ENCODE data around the gene PROCA1. TPM values are rescaled to one million over a fixed set of nuclear protein-coding genes. Genes with fewer than 3 reads are reported as not detected.
"Not testable (repeated sequence)": the region's sequence is repeated elsewhere in the genome, so short reads cannot be mapped to it uniquely, and the experiment has no call there.

Gene PROCA1
- total and polyA plus RNA-seq, 2 experiments from 2014 or later = 1.1 to 3.9 TPM

DNA sequence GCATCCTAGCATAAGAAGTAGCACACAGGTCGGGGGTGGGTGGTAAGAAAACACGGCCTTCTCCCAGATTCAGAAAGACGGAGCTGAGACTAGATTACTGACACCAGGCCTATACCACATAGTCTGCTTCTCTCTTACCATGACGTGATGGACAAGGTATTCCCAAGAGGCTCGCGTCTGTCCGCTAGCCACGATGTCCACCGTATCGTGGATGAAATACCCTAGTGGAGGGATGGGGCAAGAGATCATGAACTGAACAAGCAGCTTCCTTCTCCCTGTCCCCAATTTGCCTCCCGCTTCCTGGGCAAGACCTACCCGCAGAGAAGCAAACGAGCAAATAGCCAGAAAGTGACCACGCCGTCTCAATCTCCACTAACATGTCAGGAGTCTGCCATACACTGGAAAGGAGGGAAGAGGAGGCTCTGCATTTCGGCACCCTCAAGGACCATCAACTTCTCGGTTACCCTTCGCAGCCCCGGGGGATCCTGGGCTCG lies 13.5 kb upstream of the PROCA1 start:
- no peaks in the 10 kb centered on the region for H3K9me3 ChIP-seq (ENCODE audit: low read depth)
- no peak overlapping the region for H2AFZ ChIP-seq
- no peaks in the 10 kb centered on the region for H3K27me3 ChIP-seq
- peaks cover 32% of the 10 kb centered on the region for H3K4me1 ChIP-seq (ENCODE audit: insufficient read depth)
- H3K79me2 ChIP-seq = peaks cover 30% of the 10 kb centered on the region
- TF ChIP-seq EZH2 (IDR thresholded peaks at IDR 0.05; ENCODE audit: borderline replicate concordance) (no peak), EZH2phosphoT487 (IDR thresholded peaks at IDR 0.05; ENCODE audit: low read depth, severe bottlenecking, unreplicated experiment) (no peak)
- TF ChIP-seq, protein P1, sequence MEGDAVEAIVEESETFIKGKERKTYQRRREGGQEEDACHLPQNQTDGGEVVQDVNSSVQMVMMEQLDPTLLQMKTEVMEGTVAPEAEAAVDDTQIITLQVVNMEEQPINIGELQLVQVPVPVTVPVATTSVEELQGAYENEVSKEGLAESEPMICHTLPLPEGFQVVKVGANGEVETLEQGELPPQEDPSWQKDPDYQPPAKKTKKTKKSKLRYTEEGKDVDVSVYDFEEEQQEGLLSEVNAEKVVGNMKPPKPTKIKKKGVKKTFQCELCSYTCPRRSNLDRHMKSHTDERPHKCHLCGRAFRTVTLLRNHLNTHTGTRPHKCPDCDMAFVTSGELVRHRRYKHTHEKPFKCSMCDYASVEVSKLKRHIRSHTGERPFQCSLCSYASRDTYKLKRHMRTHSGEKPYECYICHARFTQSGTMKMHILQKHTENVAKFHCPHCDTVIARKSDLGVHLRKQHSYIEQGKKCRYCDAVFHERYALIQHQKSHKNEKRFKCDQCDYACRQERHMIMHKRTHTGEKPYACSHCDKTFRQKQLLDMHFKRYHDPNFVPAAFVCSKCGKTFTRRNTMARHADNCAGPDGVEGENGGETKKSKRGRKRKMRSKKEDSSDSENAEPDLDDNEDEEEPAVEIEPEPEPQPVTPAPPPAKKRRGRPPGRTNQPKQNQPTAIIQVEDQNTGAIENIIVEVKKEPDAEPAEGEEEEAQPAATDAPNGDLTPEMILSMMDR (IDR thresholded peaks at IDR 0.05; ENCODE audit: poor library complexity) = no peak
- no peaks in the 10 kb centered on the region for H3K36me3 ChIP-seq (replicated peaks; ENCODE audit: insufficient read depth, low read depth)
- H3K4me2 ChIP-seq = peak overlapping the region; percentile 100
- peaks cover 33% of the 10 kb centered on the region for H4K20me1 ChIP-seq (ENCODE audit: insufficient read depth, poor library complexity, severe bottlenecking)
- no peaks in the 10 kb centered on the region for H3K9me2 ChIP-seq (replicated peaks; ENCODE audit: insufficient read depth)
- H3K27ac ChIP-seq = peak overlapping the region; percentile 94
- WGBS (ENCODE audit: low lambda C conversion rate, missing lambda C conversion rate) = 13% methylated on average over 20 of the region's 20 CpGs
- DNase-seq (ENCODE audit: low spot score) = peak; percentile 52
- peak overlapping the region; percentile 54 for H3K4me3 ChIP-seq

DNA sequence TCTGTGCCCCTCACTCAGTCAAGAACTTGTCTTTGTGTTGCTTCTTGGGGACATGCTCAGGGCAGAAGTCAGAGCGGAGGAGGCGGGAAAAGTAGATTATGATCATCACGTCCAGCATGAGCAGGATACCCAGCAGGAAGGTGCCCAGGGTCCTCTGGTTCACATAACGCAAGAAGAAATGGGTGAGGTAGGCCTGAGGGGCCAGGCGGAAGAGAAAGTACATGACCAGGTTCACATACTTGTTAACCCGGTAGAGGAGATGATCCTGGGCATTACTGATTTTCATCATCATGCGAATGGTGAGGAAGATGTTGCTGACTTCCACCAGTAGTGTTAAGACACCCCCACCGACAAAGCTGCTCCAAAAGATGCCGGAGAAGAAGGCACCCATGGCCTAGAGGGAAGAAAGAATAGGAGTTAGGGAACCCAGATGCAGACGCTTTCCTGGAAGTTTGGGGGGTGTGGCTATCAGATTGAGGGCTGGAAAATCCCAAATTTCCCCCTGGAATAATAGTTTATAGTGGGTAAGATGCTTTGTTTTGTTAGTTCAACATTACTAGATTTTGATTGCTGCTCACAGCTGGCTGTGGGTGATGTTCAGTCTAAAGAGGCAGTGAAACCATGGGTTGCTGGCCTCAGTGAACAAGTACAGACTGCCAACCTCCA lies 12.9 kb upstream of the PROCA1 start:
- Histone ChIP-seq H3K9me3 (ENCODE audit: low read depth) (no peaks in the 10 kb centered on the region), H3K9me2 (replicated peaks; ENCODE audit: insufficient read depth) (no peaks in the 10 kb centered on the region), H3K4me3 (no peak overlapping the region), H3K27me3 (no peaks in the 10 kb centered on the region), H3K4me2 (peak overlapping the region; percentile 100), H4K20me1 (ENCODE audit: insufficient read depth, poor library complexity, severe bottlenecking) (peaks cover 34% of the 10 kb centered on the region), H3K27ac (peak overlapping the region; percentile 94), H3K4me1 (ENCODE audit: insufficient read depth) (peaks cover 32% of the 10 kb centered on the region), H3K36me3 (replicated peaks; ENCODE audit: insufficient read depth, low read depth) (no peaks in the 10 kb centered on the region), H2AFZ (no peak overlapping the region), H3K79me2 (peaks cover 33% of the 10 kb centered on the region)
- no peak for DNase-seq (ENCODE audit: low spot score)
- no peak for TF ChIP-seq EZH2phosphoT487 (IDR thresholded peaks at IDR 0.05; ENCODE audit: low read depth, severe bottlenecking, unreplicated experiment)
- no peak for TF ChIP-seq EZH2 (IDR thresholded peaks at IDR 0.05; ENCODE audit: borderline replicate concordance)
- TF ChIP-seq, protein P1 (IDR thresholded peaks at IDR 0.05; ENCODE audit: poor library complexity) = no peak
- 80% methylated on average over 10 of the region's 10 CpGs for whole genome bisulfite sequencing (ENCODE audit: low lambda C conversion rate, missing lambda C conversion rate)

DNA sequence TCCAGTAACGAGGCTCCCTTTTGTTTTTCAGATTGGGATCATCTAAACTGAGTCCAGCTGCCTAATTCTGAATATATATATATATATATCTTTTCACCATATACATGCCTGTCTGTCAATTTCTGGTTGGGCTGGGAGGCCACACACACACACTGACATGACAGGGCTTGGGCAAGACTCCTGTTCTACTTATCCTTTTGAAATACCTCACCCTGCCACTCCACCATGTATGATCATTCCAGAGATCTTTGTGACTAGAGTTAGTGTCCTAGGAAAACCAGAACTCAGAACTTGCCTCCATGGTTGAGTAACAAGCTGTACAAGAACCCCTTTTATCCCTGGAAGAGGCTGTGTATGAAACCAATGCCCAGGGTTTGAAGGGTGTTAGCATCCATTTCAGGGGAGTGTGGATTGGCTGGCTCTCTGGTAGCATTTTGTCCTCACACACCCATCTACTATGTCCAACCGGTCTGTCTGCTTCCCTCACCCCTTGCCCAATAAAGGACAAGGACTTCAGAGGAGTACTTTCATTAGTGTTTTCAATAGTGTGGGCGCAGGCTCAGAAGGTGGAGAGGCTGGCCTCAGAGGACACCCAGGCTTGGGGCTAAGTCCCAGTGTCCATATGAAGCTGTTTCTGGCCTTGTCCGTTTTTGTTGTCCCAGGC lies 12.3 kb upstream of the PROCA1 start:
- H3K9me2 ChIP-seq (replicated peaks; ENCODE audit: insufficient read depth); H3K36me3 ChIP-seq (replicated peaks; ENCODE audit: insufficient read depth, low read depth); H3K27me3 ChIP-seq; H3K4me3 ChIP-seq; DNase-seq (ENCODE audit: low spot score); H3K9me3 ChIP-seq (ENCODE audit: low read depth); H2AFZ ChIP-seq; H3K4me2 ChIP-seq: not testable (repeated sequence)
- peaks cover 34% of the 10 kb centered on the region for H3K4me1 ChIP-seq (ENCODE audit: insufficient read depth)
- 84% methylated on average over 4 of the region's 4 CpGs for WGBS (ENCODE audit: low lambda C conversion rate, missing lambda C conversion rate)
- peak overlapping the region; percentile 94 for H3K27ac ChIP-seq
- peaks cover 33% of the 10 kb centered on the region for H3K79me2 ChIP-seq
- H4K20me1 ChIP-seq (ENCODE audit: insufficient read depth, poor library complexity, severe bottlenecking) = peaks cover 34% of the 10 kb centered on the region

DNA sequence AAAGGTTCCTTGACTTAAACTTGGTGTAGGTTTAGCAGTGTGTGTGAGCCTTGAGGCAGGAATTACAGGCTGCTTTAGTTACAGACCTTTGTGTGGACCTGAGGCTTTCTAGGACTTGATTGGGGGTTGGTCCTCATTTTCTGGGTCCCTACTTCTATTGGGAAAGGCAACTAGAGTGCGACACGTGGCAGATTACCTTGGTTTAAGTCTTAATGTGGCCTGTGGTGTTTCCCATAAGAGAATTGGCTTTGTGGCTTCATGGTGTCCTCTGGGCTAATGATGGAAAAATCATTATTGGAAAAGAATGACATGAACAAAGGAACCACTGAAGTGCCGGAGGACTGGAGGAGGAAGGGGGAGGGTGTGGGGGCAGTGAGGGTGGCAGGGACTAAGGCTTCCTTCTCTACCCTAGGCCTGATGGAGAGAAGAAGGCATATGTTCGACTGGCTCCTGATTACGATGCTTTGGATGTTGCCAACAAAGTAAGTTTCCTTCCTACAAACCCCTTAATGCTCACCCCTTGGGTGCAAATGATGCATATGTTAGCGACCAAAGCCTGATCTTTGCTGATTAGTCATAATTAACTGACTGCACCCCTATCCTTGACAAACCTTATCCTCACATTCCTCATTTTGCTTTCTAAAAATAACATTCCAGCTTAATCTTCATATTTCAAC lies 11.6 kb upstream of the PROCA1 start:
- Histone ChIP-seq H2AFZ (no peak overlapping the region), H4K20me1 (ENCODE audit: insufficient read depth, poor library complexity, severe bottlenecking) (peaks cover 34% of the 10 kb centered on the region), H3K4me1 (ENCODE audit: insufficient read depth) (peaks cover 40% of the 10 kb centered on the region), H3K36me3 (replicated peaks; ENCODE audit: insufficient read depth, low read depth) (no peaks in the 10 kb centered on the region), H3K9me3 (ENCODE audit: low read depth) (no peaks in the 10 kb centered on the region), H3K9me2 (replicated peaks; ENCODE audit: insufficient read depth) (no peaks in the 10 kb centered on the region), H3K27ac (peak overlapping the region; percentile 5), H3K79me2 (peaks cover 33% of the 10 kb centered on the region), H3K4me3 (no peak overlapping the region), H3K4me2 (no peak overlapping the region), H3K27me3 (no peaks in the 10 kb centered on the region)
- TF ChIP-seq EZH2 (IDR thresholded peaks at IDR 0.05; ENCODE audit: borderline replicate concordance) = no peak
- TF ChIP-seq, protein P1 (IDR thresholded peaks at IDR 0.05; ENCODE audit: poor library complexity) = no peak
- no peak for TF ChIP-seq EZH2phosphoT487 (IDR thresholded peaks at IDR 0.05; ENCODE audit: low read depth, severe bottlenecking, unreplicated experiment)
- no peak for DNase-seq (ENCODE audit: low spot score)
- WGBS (ENCODE audit: low lambda C conversion rate, missing lambda C conversion rate) = 92% methylated on average over 6 of the region's 6 CpGs

Measured in hepatocyte (in vitro differentiated cells).